ENCODE measurements around the gene IGSF21. TPM values are rescaled to one million over a fixed set of nuclear protein-coding genes. Genes with fewer than 3 reads are reported as not detected.

The IGSF21 gene
- polyA plus RNA-seq, 2 of the 4 experiments (the other 2 are of a cell fraction) = not detected

DNA sequence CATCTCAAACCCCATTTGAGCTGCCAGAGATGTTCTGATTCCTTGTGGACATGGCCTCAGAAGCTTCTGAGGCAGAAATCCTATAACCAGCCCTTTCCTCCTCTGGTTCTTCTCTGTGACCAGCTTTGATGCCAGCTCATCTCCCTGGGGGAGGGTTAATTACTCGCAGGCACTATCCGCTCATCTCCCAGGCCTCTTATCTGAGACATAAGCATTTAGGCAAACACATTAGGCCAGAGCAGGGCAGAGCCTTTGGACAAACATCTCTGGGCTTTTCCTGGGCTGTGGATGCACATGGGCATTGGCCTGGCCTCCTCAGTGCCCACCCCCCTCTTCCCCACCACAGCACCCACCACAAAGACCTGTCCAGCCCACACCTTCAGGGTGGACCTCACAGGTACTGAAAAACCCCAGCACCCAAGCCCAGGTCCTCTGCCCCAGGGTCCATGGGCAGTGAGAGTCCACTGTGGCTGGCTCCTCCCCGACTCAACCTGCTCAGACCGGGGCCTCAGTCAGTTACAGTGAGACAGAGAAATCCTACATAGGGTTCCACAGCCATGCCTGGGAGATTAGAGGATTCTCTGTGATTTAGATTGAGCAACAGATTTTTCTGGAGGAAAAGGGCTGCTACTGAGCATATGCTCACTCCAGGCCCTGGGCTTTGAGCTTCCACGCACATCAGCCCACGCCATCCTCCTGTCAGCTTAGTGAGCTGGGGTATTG, 26.9 kb downstream of the IGSF21 start:
- Histone ChIP-seq H3K9me3 (no peaks in the 10 kb centered on the region), H3K4me1 (no peaks in the 10 kb centered on the region), H3K4me3 (no peak overlapping the region), H3K27ac (no peak overlapping the region), H3K4me2 (no peak overlapping the region)
- no peak for TF ChIP-seq KDM1A (IDR thresholded peaks at IDR 0.05; ENCODE audit: low read depth)
- TF ChIP-seq, protein P1, sequence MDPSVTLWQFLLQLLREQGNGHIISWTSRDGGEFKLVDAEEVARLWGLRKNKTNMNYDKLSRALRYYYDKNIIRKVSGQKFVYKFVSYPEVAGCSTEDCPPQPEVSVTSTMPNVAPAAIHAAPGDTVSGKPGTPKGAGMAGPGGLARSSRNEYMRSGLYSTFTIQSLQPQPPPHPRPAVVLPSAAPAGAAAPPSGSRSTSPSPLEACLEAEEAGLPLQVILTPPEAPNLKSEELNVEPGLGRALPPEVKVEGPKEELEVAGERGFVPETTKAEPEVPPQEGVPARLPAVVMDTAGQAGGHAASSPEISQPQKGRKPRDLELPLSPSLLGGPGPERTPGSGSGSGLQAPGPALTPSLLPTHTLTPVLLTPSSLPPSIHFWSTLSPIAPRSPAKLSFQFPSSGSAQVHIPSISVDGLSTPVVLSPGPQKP (IDR thresholded peaks at IDR 0.05; ENCODE audit: low read depth, low read length) = no peak
- no peak for TF ChIP-seq BHLHE40 (IDR thresholded peaks at IDR 0.05; ENCODE audit: low read depth, low read length)
- TF ChIP-seq CHD2 (IDR thresholded peaks at IDR 0.05; ENCODE audit: low read length, partially characterized antibody) = no peak
- TF ChIP-seq HDAC2 (IDR thresholded peaks at IDR 0.05) = no peak
- no peak for TF ChIP-seq HOXB13 (CRISPR knock-in tag; IDR thresholded peaks at IDR 0.05; ENCODE audit: low read depth)
- TF ChIP-seq EP300 (IDR thresholded peaks at IDR 0.05) = no peak
- TF ChIP-seq ZSCAN20 (CRISPR knock-in tag; IDR thresholded peaks at IDR 0.05) = no peak
- no peak for TF ChIP-seq FOXS1 (CRISPR knock-in tag; IDR thresholded peaks at IDR 0.05)
- TF ChIP-seq, protein P2, sequence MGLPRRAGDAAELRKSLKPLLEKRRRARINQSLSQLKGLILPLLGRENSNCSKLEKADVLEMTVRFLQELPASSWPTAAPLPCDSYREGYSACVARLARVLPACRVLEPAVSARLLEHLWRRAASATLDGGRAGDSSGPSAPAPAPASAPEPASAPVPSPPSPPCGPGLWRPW (IDR thresholded peaks at IDR 0.05) = no peak
- no peak for TF ChIP-seq RFX5 (IDR thresholded peaks at IDR 0.05)
- no peak for TF ChIP-seq CHD4 (IDR thresholded peaks at IDR 0.05; ENCODE audit: borderline replicate concordance)
- no peak for TF ChIP-seq PHF8 (IDR thresholded peaks at IDR 0.05; ENCODE audit: borderline replicate concordance, low read depth)
- TF ChIP-seq, protein P3, sequence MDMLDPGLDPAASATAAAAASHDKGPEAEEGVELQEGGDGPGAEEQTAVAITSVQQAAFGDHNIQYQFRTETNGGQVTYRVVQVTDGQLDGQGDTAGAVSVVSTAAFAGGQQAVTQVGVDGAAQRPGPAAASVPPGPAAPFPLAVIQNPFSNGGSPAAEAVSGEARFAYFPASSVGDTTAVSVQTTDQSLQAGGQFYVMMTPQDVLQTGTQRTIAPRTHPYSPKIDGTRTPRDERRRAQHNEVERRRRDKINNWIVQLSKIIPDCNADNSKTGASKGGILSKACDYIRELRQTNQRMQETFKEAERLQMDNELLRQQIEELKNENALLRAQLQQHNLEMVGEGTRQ (IDR thresholded peaks at IDR 0.05) = no peak
- no peak for TF ChIP-seq CBX2 (IDR thresholded peaks at IDR 0.05; ENCODE audit: borderline replicate concordance, low read depth)
- TF ChIP-seq HOXB5 (CRISPR knock-in tag; IDR thresholded peaks at IDR 0.05) = no peak
- ATAC-seq = no peak
- WGBS (ENCODE audit: missing lambda C conversion rate) = 22% methylated on average over 2 of the region's 6 CpGs
- no peak for FAIRE-seq
- ChIA-PET CTCF (no interaction called here), POLR2A (no interaction called here)
- DNase-seq (ENCODE audit: low read depth in 1 of 2, low spot score in 1 of 2) = no peak

DNA sequence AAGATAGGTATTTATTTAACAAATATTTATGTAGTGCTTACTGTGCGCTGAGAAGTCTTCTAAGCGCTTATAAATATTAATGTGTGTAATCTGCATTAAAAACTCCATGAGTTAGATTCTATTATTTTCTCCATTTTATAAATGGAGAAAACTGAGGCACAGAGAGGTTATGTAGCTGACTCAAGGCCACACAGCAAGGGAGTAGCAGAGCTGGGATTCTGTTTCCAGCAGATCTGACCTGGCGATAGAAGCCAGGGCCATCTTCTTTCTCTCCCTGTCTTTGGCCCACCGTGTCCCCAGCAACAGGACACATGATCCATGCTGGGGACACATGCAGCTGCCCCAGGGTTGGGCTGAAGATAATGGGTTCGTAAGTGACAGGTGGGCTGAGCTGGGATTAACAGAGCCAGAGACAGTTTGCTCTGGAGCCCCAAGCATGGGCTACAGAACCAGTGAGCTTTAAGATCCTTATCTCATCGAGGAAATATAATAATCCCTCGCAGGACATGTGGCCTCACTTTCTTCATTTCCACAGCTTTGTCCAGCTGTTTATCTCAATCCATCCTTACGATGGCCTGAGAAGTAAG, 30.3 kb downstream of the IGSF21 start:
- FAIRE-seq = no peak
- ChIA-PET CTCF (interaction anchor here (0.9 kb wide), 1 partner anchor 25 kb away, joined by 3 read pairs; no protein-coding TSS in a partner anchor), POLR2A (no interaction called here)
- Histone ChIP-seq H3K4me1 (no peaks in the 10 kb centered on the region), H3K27ac (no peak overlapping the region), H3K9me3 (no peaks in the 10 kb centered on the region), H3K4me2 (no peak overlapping the region), H3K4me3 (no peak overlapping the region)
- DNase-seq (ENCODE audit: low read depth in 1 of 2, low spot score in 1 of 2) = no peak
- TF ChIP-seq, protein P3 (IDR thresholded peaks at IDR 0.05) = no peak
- TF ChIP-seq NPAS2 (CRISPR knock-in tag; IDR thresholded peaks at IDR 0.05; ENCODE audit: borderline replicate concordance) (no peak), GATA3 (IDR thresholded peaks at IDR 0.05; ENCODE audit: borderline replicate concordance) (no peak), RCOR1 (IDR thresholded peaks at IDR 0.05; ENCODE audit: low read depth, low read length) (no peak), HOXB5 (CRISPR knock-in tag; IDR thresholded peaks at IDR 0.05) (no peak), CHD2 (IDR thresholded peaks at IDR 0.05; ENCODE audit: low read length, partially characterized antibody) (no peak), ZSCAN20 (CRISPR knock-in tag; IDR thresholded peaks at IDR 0.05) (no peak), HOXA7 (CRISPR knock-in tag; IDR thresholded peaks at IDR 0.05) (no peak)
- TF ChIP-seq, protein P4, sequence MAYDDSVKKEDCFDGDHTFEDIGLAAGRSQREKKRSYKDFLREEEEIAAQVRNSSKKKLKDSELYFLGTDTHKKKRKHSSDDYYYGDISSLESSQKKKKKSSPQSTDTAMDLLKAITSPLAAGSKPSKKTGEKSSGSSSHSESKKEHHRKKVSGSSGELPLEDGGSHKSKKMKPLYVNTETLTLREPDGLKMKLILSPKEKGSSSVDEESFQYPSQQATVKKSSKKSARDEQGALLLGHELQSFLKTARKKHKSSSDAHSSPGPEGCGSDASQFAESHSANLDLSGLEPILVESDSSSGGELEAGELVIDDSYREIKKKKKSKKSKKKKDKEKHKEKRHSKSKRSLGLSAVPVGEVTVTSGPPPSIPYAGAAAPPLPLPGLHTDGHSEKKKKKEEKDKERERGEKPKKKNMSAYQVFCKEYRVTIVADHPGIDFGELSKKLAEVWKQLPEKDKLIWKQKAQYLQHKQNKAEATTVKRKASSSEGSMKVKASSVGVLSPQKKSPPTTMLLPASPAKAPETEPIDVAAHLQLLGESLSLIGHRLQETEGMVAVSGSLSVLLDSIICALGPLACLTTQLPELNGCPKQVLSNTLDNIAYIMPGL (CRISPR knock-in tag; IDR thresholded peaks at IDR 0.05; ENCODE audit: borderline replicate concordance) = no peak
- TF ChIP-seq, protein P2 (IDR thresholded peaks at IDR 0.05) = no peak
- no peak for ATAC-seq
- 53% methylated on average over 8 of the region's 8 CpGs for WGBS (ENCODE audit: missing lambda C conversion rate)
